ENCODE results near the gene CDH13.

- no peak for TF ChIP-seq POLR2A (IDR thresholded peaks at IDR 0.05; ENCODE audit: low read depth, low read length)
- TF ChIP-seq MYC (IDR thresholded peaks at IDR 0.05; ENCODE audit: low read depth, low read length): no peak
- no peak for TF ChIP-seq CTCF (IDR thresholded peaks at IDR 0.05; ENCODE audit: extremely low read depth in 1 of 2, insufficient read depth in 1 of 2, low read depth in 1 of 2, low read length in 2 of 2)
- TF ChIP-seq EZH2 (IDR thresholded peaks at IDR 0.05; ENCODE audit: borderline replicate concordance, low read depth, low read length, severe bottlenecking): no peak
Measured at GRCh38 chr16:82695806-82696205, 69.0 kb downstream of the CDH13 start.

Measured in endothelial cell of umbilical vein (primary cell).